ENCODE data around the gene KTN1.

Gene KTN1

DNA sequence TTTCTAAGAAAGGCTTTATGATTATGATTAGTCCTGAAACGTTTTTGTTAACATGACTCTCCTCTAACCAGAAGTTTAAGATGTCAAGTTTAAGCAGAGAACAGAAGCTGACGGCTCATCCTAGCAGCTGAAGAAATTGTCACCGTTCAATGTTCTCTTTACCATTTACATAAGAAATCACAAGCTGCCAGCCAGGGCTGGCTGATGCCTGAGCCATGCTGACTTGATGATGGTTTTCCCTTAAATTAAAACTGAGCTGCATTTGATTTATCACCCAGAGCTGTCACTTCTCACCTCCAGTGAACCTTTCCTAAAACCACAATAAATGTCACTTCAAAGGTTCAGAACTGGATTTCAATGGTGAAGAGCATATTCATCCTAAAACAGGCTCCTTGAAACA is 153.6 kb downstream of the KTN1 start:
- no peak for DNase-seq (ENCODE audit: low read depth, low spot score)
- H3K4me3 ChIP-seq (ENCODE audit: low read length), result no peak overlapping the region
